Psoas muscle (tissue), 8 donors: ENCODE results near the gene RECQL5. TPM values are rescaled to one million over a fixed set of nuclear protein-coding genes. Genes with fewer than 3 reads are reported as not detected.

Experiments used
- ATAC-seq, 4 donors: fragments of 200-7000 bp; cut with Tn5 transposase; one replicate each; pipeline ENCODE4 v1.9.1; 2020; ENCODE audit warnings: moderate library complexity in 3 of 4, mild to moderate bottlenecking in 2 of 4
- DNase-seq, 2 donors: peaks; one replicate each; pipeline ENCODE4 v3.0.0-alpha.2; 2020
- H3K27ac ChIP-seq: fragments of 200-600 bp; one replicate; pipeline ENCODE4 v1.8.0; 2022
- H3K27me3 ChIP-seq, 3 donors: fragments of 200-600 bp in 1 of 3; one replicate each; pipeline versions ENCODE4 v1.6.1 to v1.8.0; 2013 to 2022; ENCODE audit warnings: low read length in 2 of 3, mild to moderate bottlenecking in 2 of 3, moderate library complexity in 1 of 3; ENCODE audit not compliant: insufficient read depth in 3 of 3
- H3K36me3 ChIP-seq, 2 donors: fragments of 200-600 bp in 1 of 2; one replicate each; pipeline versions ENCODE4 v1.6.1 to v1.8.0; 2013 to 2022; ENCODE audit warnings: low read depth in 1 of 2, mild to moderate bottlenecking in 1 of 2, moderate library complexity in 1 of 2; ENCODE audit not compliant: insufficient read depth in 1 of 2
- H3K4me1 ChIP-seq: fragments of 200-600 bp; one replicate; pipeline ENCODE4 v1.8.0; 2022
- H3K4me3 ChIP-seq: fragments of 200-600 bp; one replicate; pipeline ENCODE4 v1.8.0; 2022; ENCODE audit warnings: mild to moderate bottlenecking
- H3K9me3 ChIP-seq: fragments of 200-600 bp; one replicate; pipeline ENCODE4 v1.8.0; 2022
- CTCF ChIP-seq: fragments of 200-600 bp; IDR thresholded peaks from one replicate; pipeline ENCODE4 v1.8.0; 2022; ENCODE audit warnings: antibody characterized with exemption
- WGBS, 3 donors: extraction: QIAGEN DNeasy Blood & Tissue Kit; methylation state at CpG; one replicate each; pipeline versions ENCODE4 v1.1.6 to v1.1.7; 2013; 5-methylcytosine and 5-hydroxymethylcytosine counted together
- intact Hi-C, 2 donors: fragments of 100-400 bp; cut with DNase I; formaldehyde crosslinking; loops; one replicate each; pipeline versions ENCODE4 v1.11.0 to v1.14.2; 2022
- polyA plus RNA-seq, 3 donors: library from polyadenylated mRNA; stranded (reverse); fragments of 200-250 nt; gene quantifications; one replicate each; pipeline ENCODE4 v1.2.3, GENCODE V29; 2013
- total RNA-seq, 4 donors: library from RNA; stranded (reverse); fragmentation: NEBNext Ultra II Directional in 2 of 4; extraction: Animal tissue kit (Norgen Biotek cat#: 25700) in 2 of 4; gene quantifications; one replicate each; pipeline versions ENCODE4 v1.2.1 to v1.2.4, GENCODE V29; 2021 to 2023
- donor health status: healthy with polysubstance abuse.
- donor health status: DM: no; HTN: no; CAD: no; lungs with moderate emphysema.
- donor health status: Bipolar disorder and iron deficiency.
- donor health status: healthy.
- donor health status: DM: yes; HTN: yes; CAD: no.
- donor health status: DM: no; HTN: no; CAD: no.
- donor health status: DM: no; HTN: no; CAD: no.
- donor health status: DM: yes; HTN: yes; CAD: no.

Gene RECQL5
- total and polyA plus RNA-seq, 7 donors, result 5.7 to 16.0 (median 8.0) TPM

GRCh38 chr17:75614556-75615270, 52.2 kb downstream of the RECQL5 start:
- 84 to 88% (median 87%) methylated on average over 16 to 19 of the region's 19 CpGs for WGBS, 3 donors
- no peak overlapping the region for H3K27ac ChIP-seq
- H3K4me1 ChIP-seq, result no peaks in the 10 kb centered on the region
- no peak for TF ChIP-seq CTCF
- H3K27me3 ChIP-seq, result no peaks in the 10 kb centered on the region
- DNase-seq, result no peak
- no peaks in the 10 kb centered on the region for H3K9me3 ChIP-seq
- intact Hi-C loops, result no loop called here
- peaks cover 0 to 38% of the 10 kb centered on the region in 2 donors for H3K36me3 ChIP-seq
- no peak overlapping the region for H3K4me3 ChIP-seq
- no peak for ATAC-seq

- Histone ChIP-seq H3K9me3 (no peaks in the 10 kb centered on the region), H3K27ac (no peak overlapping the region), H3K27me3 (no peaks in the 10 kb centered on the region), H3K4me3 (no peak overlapping the region), H3K4me1 (no peaks in the 10 kb centered on the region), H3K36me3 (peaks cover 0 to 38% of the 10 kb centered on the region in 2 donors)
- intact Hi-C loops, result no loop called here
- DNase-seq, result no peak
- no peak for TF ChIP-seq CTCF
- ATAC-seq, result no peak
- WGBS, 3 donors, result 84 to 92% (median 90%) methylated on average over 12 of the region's 12 CpGs
Observed at GRCh38 chr17:75614006-75614405, 52.9 kb downstream of the RECQL5 start.

- DNase-seq, result no peak
Observed at GRCh38 chr17:75612906-75613626, 53.9 kb downstream of the RECQL5 start.

GRCh38 chr17:75611851-75612429, 55.0 kb downstream of the RECQL5 start:
- no peak for ATAC-seq
- intact Hi-C loops, result no loop called here
- no peak for DNase-seq
- TF ChIP-seq CTCF, result no peak
- Histone ChIP-seq H3K27ac (no peak overlapping the region), H3K4me3 (no peak overlapping the region), H3K4me1 (no peaks in the 10 kb centered on the region), H3K9me3 (no peaks in the 10 kb centered on the region), H3K27me3 (no peaks in the 10 kb centered on the region), H3K36me3 (peaks cover 0 to 28% of the 10 kb centered on the region in 2 donors)
- WGBS, 3 donors, result 87 to 90% (median 88%) methylated on average over 20 of the region's 20 CpGs

More at GRCh38 chr17:75612906-75613626, 53.9 kb downstream of the RECQL5 start:
- no peak for TF ChIP-seq CTCF
- intact Hi-C loops, result no loop called here
- no peaks in the 10 kb centered on the region for H3K9me3 ChIP-seq
- ATAC-seq, result no peak
- no peak overlapping the region for H3K4me3 ChIP-seq
- H3K4me1 ChIP-seq, result no peaks in the 10 kb centered on the region
- H3K36me3 ChIP-seq, result peaks cover 0 to 33% of the 10 kb centered on the region in 2 donors
- no peak overlapping the region for H3K27ac ChIP-seq
- H3K27me3 ChIP-seq, result no peaks in the 10 kb centered on the region
- WGBS, 3 donors, result 86 to 94% (median 88%) methylated on average over 22 to 27 of the region's 27 CpGs
